Adrenal gland (tissue), 12 donors: ENCODE results near the gene GNAT1. TPM values are rescaled to one million over a fixed set of nuclear protein-coding genes. Genes with fewer than 3 reads are reported as not detected.
"Not testable (repeated sequence)": the region's sequence is repeated elsewhere in the genome, so short reads cannot be mapped to it uniquely, and the experiment has no call there.

ENCODE experiments used
- DNase-seq, 7 donors: peaks; one replicate each; pipeline ENCODE4 v3.0.0-alpha.2; 2019 to 2020
- H3K27ac ChIP-seq, 5 donors: fragments of 200-600 bp; sonication (generic) in 4 of 5; 1 replicate in 3 of 5; 2 replicates in 2 of 5; pipeline versions ENCODE4 v1.5.1 to v1.8.0; 2016 to 2020; ENCODE audit warnings: mild to moderate bottlenecking in 1 of 5
- H3K27me3 ChIP-seq: fragments of 200-600 bp; 2 replicates; pipeline ENCODE4 v1.8.0; 2021
- H3K36me3 ChIP-seq, 2 donors: fragments of 200-600 bp; replicated peaks in 1 of 2; 1 replicate in 1 of 2; 2 replicates in 1 of 2; pipeline versions ENCODE4 v1.5.1 to v1.8.0; 2018 to 2022
- H3K4me1 ChIP-seq, 2 donors: fragments of 200-600 bp; replicated peaks in 1 of 2; 1 replicate in 1 of 2; 2 replicates in 1 of 2; pipeline versions ENCODE4 v1.5.1 to v1.8.0; 2018 to 2021
- H3K4me3 ChIP-seq, 4 donors: fragments of 200-600 bp; sonication (generic) in 3 of 4; one replicate each; pipeline ENCODE4 v1.5.1; 2016 to 2018
- H3K9me3 ChIP-seq, 3 donors: fragments of 200-600 bp; sonication (generic) in 1 of 3; replicated peaks in 1 of 3; 1 replicate in 2 of 3; 2 replicates in 1 of 3; pipeline versions ENCODE4 v1.5.1 to v1.8.0; 2016 to 2021
- POLR2A ChIP-seq, 2 donors: fragments of 450-650 bp; IDR thresholded peaks; one replicate each; pipeline ENCODE4 v1.6.1; 2017; ENCODE audit warnings: antibody characterized with exemption in 2 of 2, mild to moderate bottlenecking in 2 of 2, moderate library complexity in 1 of 2
- WGBS, 4 donors: extraction: QIAGEN DNeasy Blood & Tissue Kit in 2 of 4; methylation state at CpG; one replicate each; pipeline versions ENCODE4 v1.1.5 to v1.1.7; 2013 to 2017; 5-methylcytosine and 5-hydroxymethylcytosine counted together
- intact Hi-C, 2 donors: fragments of 100-400 bp; cut with DNase I; formaldehyde crosslinking; loops; one replicate each; pipeline versions ENCODE4 v1.14.1 to v1.15.0; 2022 to 2023
- polyA plus RNA-seq, 3 donors: library from polyadenylated mRNA; stranded (reverse); fragments of 200-250 nt in 2 of 3; fragments of 350-450 nt in 1 of 3; fragmentation: Illumina TruSeq in 1 of 3; extraction: RNeasy Lipid Tissue Mini Kit (QIAGEN cat#74804) in 1 of 3; gene quantifications; one replicate each; pipeline ENCODE4 v1.2.3, GENCODE V29; 2013 to 2014
- total RNA-seq, 9 donors: library from RNA; depleted of rRNA in 4 of 9; stranded (reverse); fragments of >200 nt in 4 of 9; fragments of 120-200 nt in 1 of 9; fragmentation: NEBNext Ultra II Directional in 1 of 9; extraction: Animal tissue kit (Norgen Biotek cat#: 25700) in 1 of 9; gene quantifications; one replicate each; pipeline versions ENCODE4 v1.1.0 to v1.2.4, GENCODE V29; 2013 to 2023
- TF ChIP-seq, protein P1 (sequence below), 6 experiments: fragments of 450-650 bp in 4 of 6; fragments of 200-600 bp in 2 of 6; sonication (generic) in 1 of 6; IDR thresholded peaks; 1 replicate in 5 of 6; 2 replicates in 1 of 6; pipeline versions ENCODE4 v1.5.1 to v1.8.0; 2016 to 2021; ENCODE audit warnings: antibody characterized with exemption in 6 of 6, mild to moderate bottlenecking in 2 of 6, moderate library complexity in 1 of 6
- donor health status: healthy with polysubstance abuse.
- donor health status: Bipolar disorder and iron deficiency.
- donor health status: DM: yes; HTN: yes; CAD: no.
- donor health status: DM: no; HTN: no; CAD: no.
- donor health status: DM: no; HTN: no; CAD: no.
- donor health status: DM: yes; HTN: yes; CAD: no.

Gene GNAT1
- total and polyA plus RNA-seq, 12 donors, result not detected

DNA sequence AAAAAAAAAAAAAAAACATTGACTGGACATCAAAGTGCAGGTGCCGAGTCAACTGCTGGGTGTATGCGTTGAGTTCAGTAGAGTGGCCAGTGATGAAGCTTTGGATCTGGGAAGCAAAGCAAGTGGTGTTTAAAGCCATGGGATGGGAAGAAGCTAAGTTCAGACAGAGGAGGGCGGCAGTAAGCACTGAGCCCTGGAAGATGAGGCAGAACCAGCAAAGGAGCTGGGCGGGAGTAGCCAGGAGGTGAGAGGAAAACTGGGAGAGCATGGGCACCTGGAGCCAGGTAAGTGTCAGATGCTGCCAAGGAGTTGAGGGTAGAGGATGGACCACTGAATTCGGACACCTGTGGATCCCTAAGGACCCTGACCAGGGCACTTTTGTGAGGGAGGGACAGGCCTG is 33.2 kb downstream of the GNAT1 start:
- no peak for TF ChIP-seq POLR2A (IDR thresholded peaks at IDR 0.05)
- TF ChIP-seq, protein P1, sequence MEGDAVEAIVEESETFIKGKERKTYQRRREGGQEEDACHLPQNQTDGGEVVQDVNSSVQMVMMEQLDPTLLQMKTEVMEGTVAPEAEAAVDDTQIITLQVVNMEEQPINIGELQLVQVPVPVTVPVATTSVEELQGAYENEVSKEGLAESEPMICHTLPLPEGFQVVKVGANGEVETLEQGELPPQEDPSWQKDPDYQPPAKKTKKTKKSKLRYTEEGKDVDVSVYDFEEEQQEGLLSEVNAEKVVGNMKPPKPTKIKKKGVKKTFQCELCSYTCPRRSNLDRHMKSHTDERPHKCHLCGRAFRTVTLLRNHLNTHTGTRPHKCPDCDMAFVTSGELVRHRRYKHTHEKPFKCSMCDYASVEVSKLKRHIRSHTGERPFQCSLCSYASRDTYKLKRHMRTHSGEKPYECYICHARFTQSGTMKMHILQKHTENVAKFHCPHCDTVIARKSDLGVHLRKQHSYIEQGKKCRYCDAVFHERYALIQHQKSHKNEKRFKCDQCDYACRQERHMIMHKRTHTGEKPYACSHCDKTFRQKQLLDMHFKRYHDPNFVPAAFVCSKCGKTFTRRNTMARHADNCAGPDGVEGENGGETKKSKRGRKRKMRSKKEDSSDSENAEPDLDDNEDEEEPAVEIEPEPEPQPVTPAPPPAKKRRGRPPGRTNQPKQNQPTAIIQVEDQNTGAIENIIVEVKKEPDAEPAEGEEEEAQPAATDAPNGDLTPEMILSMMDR (IDR thresholded peaks at IDR 0.05), result no peak
- peaks cover 0 to 16% of the 10 kb centered on the region in 2 donors for H3K4me1 ChIP-seq
- intact Hi-C loops, result loop anchor here (2.0 to 5.0 kb wide), 2 partner anchors 32 to 48 kb away; no protein-coding TSS in a partner anchor

DNA sequence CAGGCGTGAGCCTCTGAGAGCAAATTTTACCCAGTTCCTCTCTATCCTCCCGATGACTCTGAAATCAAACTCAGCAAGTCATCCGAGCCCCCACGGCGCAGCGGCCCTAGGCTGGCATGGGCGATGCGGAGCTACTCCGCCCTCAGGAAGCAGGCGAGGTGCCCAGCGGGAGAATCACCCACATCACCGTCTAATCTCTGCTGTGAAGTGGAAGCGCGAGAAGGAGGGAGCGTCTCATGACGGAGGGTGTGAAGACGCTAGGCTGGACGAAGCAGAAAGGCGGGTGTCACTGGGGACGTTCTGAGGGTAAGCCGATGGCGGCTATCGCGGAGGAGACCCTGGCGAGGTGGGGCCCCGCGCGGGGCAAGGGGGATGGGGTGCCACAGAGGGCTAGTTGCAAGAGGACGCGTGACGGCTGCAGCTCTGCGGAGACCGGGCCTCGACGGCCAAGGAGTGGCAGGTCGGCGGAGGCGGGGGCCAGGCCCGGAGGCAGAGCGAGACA is 35.5 kb downstream of the GNAT1 start:
- H3K4me3 ChIP-seq, result peak overlapping the region in 2 of 4 donors; percentile 69 to 82
- intact Hi-C loops, result loop anchor here (1.0 to 5.0 kb wide), 4 partner anchors 19 to 45 kb away; no protein-coding TSS in a partner anchor
- no peak for TF ChIP-seq POLR2A (IDR thresholded peaks at IDR 0.05)
- TF ChIP-seq, protein P1 (IDR thresholded peaks at IDR 0.05), result no peak
- H3K27me3 ChIP-seq, result no peaks in the 10 kb centered on the region
- peak in 5 of 7 donors; percentile 45 to 71 (median 59) for DNase-seq
- H3K9me3 ChIP-seq, result no peaks in the 10 kb centered on the region
- WGBS, 4 donors, result 0 to 2% (median 0%) methylated on average over 32 to 40 of the region's 40 CpGs; no CpG with 5 or more reads in 1 of the 4 donors
- peaks cover 0 to 16% of the 10 kb centered on the region in 2 donors for H3K4me1 ChIP-seq
- no peaks in the 10 kb centered on the region for H3K36me3 ChIP-seq
- H3K27ac ChIP-seq, result peak overlapping the region in 2 of 5 donors; percentile 48 to 49

More for the DNA sequence above, 33.2 kb downstream of the GNAT1 start:
- no peaks in the 10 kb centered on the region for H3K27me3 ChIP-seq
- no peaks in the 10 kb centered on the region for H3K9me3 ChIP-seq
- H3K4me3 ChIP-seq, result no peak overlapping the region
- H3K27ac ChIP-seq, result no peak overlapping the region
- DNase-seq, result no peak
- no peaks in the 10 kb centered on the region for H3K36me3 ChIP-seq
- 57 to 65% (median 61%) methylated on average over 5 of the region's 5 CpGs for WGBS, 4 donors

GRCh38 chr3:50227390-50228183 is 36.2 kb downstream of the GNAT1 start:
- Histone ChIP-seq H3K4me1 (peaks cover 0 to 16% of the 10 kb centered on the region in 2 donors), H3K36me3 (no peaks in the 10 kb centered on the region), H3K27me3 (no peaks in the 10 kb centered on the region), H3K27ac (peak overlapping the region in 3 of 5 donors; percentile 6 to 49 (median 48)), H3K4me3 (peak overlapping the region; percentile 32 to 82 (median 66)), H3K9me3 (no peaks in the 10 kb centered on the region)
- peak in 1 of 2 donors; percentile 25 for TF ChIP-seq POLR2A (IDR thresholded peaks at IDR 0.05)
- TF ChIP-seq, protein P1 (IDR thresholded peaks at IDR 0.05), result peak; percentile 47 to 93 (median 76)
- 1 to 4% (median 2%) methylated on average over 20 to 51 of the region's 51 CpGs for WGBS, 4 donors
- peak; percentile 87 to 91 (median 90) for DNase-seq
- intact Hi-C loops, result loop anchor here (1.0 to 5.0 kb wide), 4 partner anchors 19 to 45 kb away; no protein-coding TSS in a partner anchor

GRCh38 chr3:50228184-50228763 is 36.9 kb downstream of the GNAT1 start:
- not testable (repeated sequence) for H3K36me3 ChIP-seq, H3K27me3 ChIP-seq, DNase-seq, H3K9me3 ChIP-seq
- Histone ChIP-seq H3K4me3 (peak overlapping the region in 1 of 4 donors; percentile 82), H3K27ac (peak overlapping the region in 2 of 5 donors; percentile 6 to 49), H3K4me1 (peaks cover 0 to 16% of the 10 kb centered on the region in 2 donors)
- WGBS, 4 donors, result 35 to 62% (median 52%) methylated on average over 12 to 15 of the region's 15 CpGs
- intact Hi-C loops, result loop anchor here in 1 of 2 donors (5.0 kb wide), 1 partner anchor 44 kb away; no protein-coding TSS in a partner anchor
